H1 (cell line): ENCODE measurements around the gene DHRS7B. TPM values are rescaled to one million over a fixed set of nuclear protein-coding genes. Genes with fewer than 3 reads are reported as not detected.

Experiments
- CHD2 ChIP-seq: IDR thresholded peaks from 2 replicates; pipeline ENCODE4 v1.6.1; 2012; ENCODE audit warnings: low read length, improper control_type of control experiment
- SAP30 ChIP-seq: fragments of 300-600 bp; sonication (generic); IDR thresholded peaks from 2 replicates; pipeline ENCODE4 v1.7.1; 2012; ENCODE audit warnings: low read length, moderate library complexity, mild to moderate bottlenecking, inconsistent platforms; ENCODE audit not compliant: insufficient read depth, insufficient replicate concordance
- SIN3A ChIP-seq, 2 experiments: IDR thresholded peaks in 1 of 2; conservative IDR thresholded peaks in 1 of 2; 2 replicates each; pipeline ENCODE4 v1.6.1; 2011 to 2012; ENCODE audit warnings: low read length in 2 of 2, improper control_type of control experiment in 1 of 2, low read depth in 1 of 2, mild to moderate bottlenecking in 1 of 2
- SP1 ChIP-seq: IDR thresholded peaks from 2 replicates; pipeline ENCODE4 v1.6.1; 2011; ENCODE audit warnings: low read depth, low read length
- YY1 ChIP-seq: IDR thresholded peaks from 2 replicates; pipeline ENCODE4 v1.6.1; 2011; ENCODE audit warnings: low read depth, mild to moderate bottlenecking, low read length
- ZNF274 ChIP-seq: IDR thresholded peaks from 2 replicates; pipeline ENCODE4 v1.7.0; 2012; ENCODE audit warnings: low read length, borderline replicate concordance; ENCODE audit errors: extremely low read depth
- polyA plus RNA-seq, 7 experiments: library from polyadenylated mRNA; depleted of rRNA in 3 of 7; stranded (reverse) in 5 of 7; unstranded in 2 of 7; fragments of >200 nt in 5 of 7; fragments of 200-250 nt in 2 of 7; gene quantifications; 1 replicate in 5 of 7; 2 replicates in 1 of 7; 4 replicates in 1 of 7; pipeline versions ENCODE4 v1.2.1 to v1.2.3, GENCODE V29; 2011 to 2013; ENCODE audit warnings: missing spikeins in 2 of 7, mixed read lengths in 2 of 7
- total RNA-seq: library from RNA; stranded (reverse); fragmentation: NEBNext Ultra II Directional; extraction: Animal tissue kit (Norgen Biotek cat#: 25700); gene quantifications from 2 replicates; pipeline ENCODE4 v1.2.1, GENCODE V29; 2021
- TF ChIP-seq, protein P1 (sequence below): fragments of 300-600 bp; sonication (generic); IDR thresholded peaks from 2 replicates; pipeline ENCODE4 v1.7.1; 2012; ENCODE audit warnings: low read length, moderate library complexity, mild to moderate bottlenecking, inconsistent platforms; ENCODE audit not compliant: insufficient replicate concordance
- TF ChIP-seq, protein P2 (sequence below), 3 experiments: IDR thresholded peaks; 1 replicate in 2 of 3; 2 replicates in 1 of 3; pipeline versions ENCODE4 v1.5.1 to v1.6.1; 2011; ENCODE audit warnings: low read length in 3 of 3, mild to moderate bottlenecking in 3 of 3, inconsistent platforms in 2 of 3, low read depth in 1 of 3, moderate library complexity in 1 of 3; ENCODE audit not compliant: insufficient read depth in 1 of 3; ENCODE audit errors: control extremely low read depth in 1 of 3

The DHRS7B gene
- total and polyA plus RNA-seq, 2 of the 8 experiments (the other 6 are each of a cell fraction or from before 2014, with no cell fraction given), result 11.0 to 27.9 TPM

DNA sequence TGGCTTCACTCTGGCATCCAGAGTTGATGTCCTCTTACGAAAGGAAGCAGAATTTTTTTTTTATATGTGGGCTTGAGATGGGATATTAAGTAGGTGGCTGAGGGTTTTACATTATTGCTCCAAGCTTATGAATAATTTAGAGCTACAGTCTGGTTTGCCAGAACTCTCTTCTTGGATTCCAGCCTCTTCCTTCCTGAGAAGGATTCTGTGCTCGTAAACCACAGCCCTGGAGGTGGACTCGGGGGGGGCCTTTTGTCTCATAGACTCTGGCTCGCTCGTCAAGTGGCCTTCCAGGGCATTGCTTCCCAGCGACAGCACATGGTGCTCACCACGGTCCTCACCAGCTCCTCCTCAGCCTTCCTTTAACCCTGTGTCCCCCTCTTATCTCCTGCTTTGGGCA lies 44.0 kb downstream of the DHRS7B start (continued):
- TF ChIP-seq, protein P1, sequence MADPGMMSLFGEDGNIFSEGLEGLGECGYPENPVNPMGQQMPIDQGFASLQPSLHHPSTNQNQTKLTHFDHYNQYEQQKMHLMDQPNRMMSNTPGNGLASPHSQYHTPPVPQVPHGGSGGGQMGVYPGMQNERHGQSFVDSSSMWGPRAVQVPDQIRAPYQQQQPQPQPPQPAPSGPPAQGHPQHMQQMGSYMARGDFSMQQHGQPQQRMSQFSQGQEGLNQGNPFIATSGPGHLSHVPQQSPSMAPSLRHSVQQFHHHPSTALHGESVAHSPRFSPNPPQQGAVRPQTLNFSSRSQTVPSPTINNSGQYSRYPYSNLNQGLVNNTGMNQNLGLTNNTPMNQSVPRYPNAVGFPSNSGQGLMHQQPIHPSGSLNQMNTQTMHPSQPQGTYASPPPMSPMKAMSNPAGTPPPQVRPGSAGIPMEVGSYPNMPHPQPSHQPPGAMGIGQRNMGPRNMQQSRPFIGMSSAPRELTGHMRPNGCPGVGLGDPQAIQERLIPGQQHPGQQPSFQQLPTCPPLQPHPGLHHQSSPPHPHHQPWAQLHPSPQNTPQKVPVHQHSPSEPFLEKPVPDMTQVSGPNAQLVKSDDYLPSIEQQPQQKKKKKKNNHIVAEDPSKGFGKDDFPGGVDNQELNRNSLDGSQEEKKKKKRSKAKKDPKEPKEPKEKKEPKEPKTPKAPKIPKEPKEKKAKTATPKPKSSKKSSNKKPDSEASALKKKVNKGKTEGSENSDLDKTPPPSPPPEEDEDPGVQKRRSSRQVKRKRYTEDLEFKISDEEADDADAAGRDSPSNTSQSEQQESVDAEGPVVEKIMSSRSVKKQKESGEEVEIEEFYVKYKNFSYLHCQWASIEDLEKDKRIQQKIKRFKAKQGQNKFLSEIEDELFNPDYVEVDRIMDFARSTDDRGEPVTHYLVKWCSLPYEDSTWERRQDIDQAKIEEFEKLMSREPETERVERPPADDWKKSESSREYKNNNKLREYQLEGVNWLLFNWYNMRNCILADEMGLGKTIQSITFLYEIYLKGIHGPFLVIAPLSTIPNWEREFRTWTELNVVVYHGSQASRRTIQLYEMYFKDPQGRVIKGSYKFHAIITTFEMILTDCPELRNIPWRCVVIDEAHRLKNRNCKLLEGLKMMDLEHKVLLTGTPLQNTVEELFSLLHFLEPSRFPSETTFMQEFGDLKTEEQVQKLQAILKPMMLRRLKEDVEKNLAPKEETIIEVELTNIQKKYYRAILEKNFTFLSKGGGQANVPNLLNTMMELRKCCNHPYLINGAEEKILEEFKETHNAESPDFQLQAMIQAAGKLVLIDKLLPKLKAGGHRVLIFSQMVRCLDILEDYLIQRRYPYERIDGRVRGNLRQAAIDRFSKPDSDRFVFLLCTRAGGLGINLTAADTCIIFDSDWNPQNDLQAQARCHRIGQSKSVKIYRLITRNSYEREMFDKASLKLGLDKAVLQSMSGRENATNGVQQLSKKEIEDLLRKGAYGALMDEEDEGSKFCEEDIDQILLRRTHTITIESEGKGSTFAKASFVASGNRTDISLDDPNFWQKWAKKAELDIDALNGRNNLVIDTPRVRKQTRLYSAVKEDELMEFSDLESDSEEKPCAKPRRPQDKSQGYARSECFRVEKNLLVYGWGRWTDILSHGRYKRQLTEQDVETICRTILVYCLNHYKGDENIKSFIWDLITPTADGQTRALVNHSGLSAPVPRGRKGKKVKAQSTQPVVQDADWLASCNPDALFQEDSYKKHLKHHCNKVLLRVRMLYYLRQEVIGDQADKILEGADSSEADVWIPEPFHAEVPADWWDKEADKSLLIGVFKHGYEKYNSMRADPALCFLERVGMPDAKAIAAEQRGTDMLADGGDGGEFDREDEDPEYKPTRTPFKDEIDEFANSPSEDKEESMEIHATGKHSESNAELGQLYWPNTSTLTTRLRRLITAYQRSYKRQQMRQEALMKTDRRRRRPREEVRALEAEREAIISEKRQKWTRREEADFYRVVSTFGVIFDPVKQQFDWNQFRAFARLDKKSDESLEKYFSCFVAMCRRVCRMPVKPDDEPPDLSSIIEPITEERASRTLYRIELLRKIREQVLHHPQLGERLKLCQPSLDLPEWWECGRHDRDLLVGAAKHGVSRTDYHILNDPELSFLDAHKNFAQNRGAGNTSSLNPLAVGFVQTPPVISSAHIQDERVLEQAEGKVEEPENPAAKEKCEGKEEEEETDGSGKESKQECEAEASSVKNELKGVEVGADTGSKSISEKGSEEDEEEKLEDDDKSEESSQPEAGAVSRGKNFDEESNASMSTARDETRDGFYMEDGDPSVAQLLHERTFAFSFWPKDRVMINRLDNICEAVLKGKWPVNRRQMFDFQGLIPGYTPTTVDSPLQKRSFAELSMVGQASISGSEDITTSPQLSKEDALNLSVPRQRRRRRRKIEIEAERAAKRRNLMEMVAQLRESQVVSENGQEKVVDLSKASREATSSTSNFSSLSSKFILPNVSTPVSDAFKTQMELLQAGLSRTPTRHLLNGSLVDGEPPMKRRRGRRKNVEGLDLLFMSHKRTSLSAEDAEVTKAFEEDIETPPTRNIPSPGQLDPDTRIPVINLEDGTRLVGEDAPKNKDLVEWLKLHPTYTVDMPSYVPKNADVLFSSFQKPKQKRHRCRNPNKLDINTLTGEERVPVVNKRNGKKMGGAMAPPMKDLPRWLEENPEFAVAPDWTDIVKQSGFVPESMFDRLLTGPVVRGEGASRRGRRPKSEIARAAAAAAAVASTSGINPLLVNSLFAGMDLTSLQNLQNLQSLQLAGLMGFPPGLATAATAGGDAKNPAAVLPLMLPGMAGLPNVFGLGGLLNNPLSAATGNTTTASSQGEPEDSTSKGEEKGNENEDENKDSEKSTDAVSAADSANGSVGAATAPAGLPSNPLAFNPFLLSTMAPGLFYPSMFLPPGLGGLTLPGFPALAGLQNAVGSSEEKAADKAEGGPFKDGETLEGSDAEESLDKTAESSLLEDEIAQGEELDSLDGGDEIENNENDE, result no peak
- TF ChIP-seq CHD2 (no peak), ZNF274 (no peak), YY1 (no peak), SAP30 (no peak), SIN3A (conservative IDR thresholded peaks at IDR 0.05 in 1 of 2, IDR thresholded peaks at IDR 0.05 in 1 of 2; ENCODE audit: low read depth in 1 of 2, low read length in 2 of 2) (no peak), SP1 (no peak)
- TF ChIP-seq, protein P2, sequence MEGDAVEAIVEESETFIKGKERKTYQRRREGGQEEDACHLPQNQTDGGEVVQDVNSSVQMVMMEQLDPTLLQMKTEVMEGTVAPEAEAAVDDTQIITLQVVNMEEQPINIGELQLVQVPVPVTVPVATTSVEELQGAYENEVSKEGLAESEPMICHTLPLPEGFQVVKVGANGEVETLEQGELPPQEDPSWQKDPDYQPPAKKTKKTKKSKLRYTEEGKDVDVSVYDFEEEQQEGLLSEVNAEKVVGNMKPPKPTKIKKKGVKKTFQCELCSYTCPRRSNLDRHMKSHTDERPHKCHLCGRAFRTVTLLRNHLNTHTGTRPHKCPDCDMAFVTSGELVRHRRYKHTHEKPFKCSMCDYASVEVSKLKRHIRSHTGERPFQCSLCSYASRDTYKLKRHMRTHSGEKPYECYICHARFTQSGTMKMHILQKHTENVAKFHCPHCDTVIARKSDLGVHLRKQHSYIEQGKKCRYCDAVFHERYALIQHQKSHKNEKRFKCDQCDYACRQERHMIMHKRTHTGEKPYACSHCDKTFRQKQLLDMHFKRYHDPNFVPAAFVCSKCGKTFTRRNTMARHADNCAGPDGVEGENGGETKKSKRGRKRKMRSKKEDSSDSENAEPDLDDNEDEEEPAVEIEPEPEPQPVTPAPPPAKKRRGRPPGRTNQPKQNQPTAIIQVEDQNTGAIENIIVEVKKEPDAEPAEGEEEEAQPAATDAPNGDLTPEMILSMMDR (IDR thresholded peaks at IDR 0.05; ENCODE audit: control extremely low read depth in 1 of 3, insufficient read depth in 1 of 3, low read depth in 1 of 3, low read length in 3 of 3), result no peak
- TF ChIP-seq, all 59 proteins: peak for 0
